ENCODE data around the gene QPRT. TPM values are rescaled to one million over a fixed set of nuclear protein-coding genes. Genes with fewer than 3 reads are reported as not detected.

Gene QPRT
- total RNA-seq, 1 experiment from 2014 or later, result 138 TPM

GRCh38 chr16:29650771-29651170 is 28.2 kb upstream of the QPRT start (continued):
- TF ChIP-seq, protein P1, sequence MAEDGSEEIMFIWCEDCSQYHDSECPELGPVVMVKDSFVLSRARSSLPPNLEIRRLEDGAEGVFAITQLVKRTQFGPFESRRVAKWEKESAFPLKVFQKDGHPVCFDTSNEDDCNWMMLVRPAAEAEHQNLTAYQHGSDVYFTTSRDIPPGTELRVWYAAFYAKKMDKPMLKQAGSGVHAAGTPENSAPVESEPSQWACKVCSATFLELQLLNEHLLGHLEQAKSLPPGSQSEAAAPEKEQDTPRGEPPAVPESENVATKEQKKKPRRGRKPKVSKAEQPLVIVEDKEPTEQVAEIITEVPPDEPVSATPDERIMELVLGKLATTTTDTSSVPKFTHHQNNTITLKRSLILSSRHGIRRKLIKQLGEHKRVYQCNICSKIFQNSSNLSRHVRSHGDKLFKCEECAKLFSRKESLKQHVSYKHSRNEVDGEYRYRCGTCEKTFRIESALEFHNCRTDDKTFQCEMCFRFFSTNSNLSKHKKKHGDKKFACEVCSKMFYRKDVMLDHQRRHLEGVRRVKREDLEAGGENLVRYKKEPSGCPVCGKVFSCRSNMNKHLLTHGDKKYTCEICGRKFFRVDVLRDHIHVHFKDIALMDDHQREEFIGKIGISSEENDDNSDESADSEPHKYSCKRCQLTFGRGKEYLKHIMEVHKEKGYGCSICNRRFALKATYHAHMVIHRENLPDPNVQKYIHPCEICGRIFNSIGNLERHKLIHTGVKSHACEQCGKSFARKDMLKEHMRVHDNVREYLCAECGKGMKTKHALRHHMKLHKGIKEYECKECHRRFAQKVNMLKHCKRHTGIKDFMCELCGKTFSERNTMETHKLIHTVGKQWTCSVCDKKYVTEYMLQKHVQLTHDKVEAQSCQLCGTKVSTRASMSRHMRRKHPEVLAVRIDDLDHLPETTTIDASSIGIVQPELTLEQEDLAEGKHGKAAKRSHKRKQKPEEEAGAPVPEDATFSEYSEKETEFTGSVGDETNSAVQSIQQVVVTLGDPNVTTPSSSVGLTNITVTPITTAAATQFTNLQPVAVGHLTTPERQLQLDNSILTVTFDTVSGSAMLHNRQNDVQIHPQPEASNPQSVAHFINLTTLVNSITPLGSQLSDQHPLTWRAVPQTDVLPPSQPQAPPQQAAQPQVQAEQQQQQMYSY (CRISPR knock-in tag; IDR thresholded peaks at IDR 0.05), result no peak
- TF ChIP-seq, protein P2, sequence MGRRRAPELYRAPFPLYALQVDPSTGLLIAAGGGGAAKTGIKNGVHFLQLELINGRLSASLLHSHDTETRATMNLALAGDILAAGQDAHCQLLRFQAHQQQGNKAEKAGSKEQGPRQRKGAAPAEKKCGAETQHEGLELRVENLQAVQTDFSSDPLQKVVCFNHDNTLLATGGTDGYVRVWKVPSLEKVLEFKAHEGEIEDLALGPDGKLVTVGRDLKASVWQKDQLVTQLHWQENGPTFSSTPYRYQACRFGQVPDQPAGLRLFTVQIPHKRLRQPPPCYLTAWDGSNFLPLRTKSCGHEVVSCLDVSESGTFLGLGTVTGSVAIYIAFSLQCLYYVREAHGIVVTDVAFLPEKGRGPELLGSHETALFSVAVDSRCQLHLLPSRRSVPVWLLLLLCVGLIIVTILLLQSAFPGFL (CRISPR knock-in tag; IDR thresholded peaks at IDR 0.05; ENCODE audit: borderline replicate concordance), result no peak
- no peak for TF ChIP-seq SOX15 (CRISPR knock-in tag; IDR thresholded peaks at IDR 0.05)
- TF ChIP-seq, protein P3, sequence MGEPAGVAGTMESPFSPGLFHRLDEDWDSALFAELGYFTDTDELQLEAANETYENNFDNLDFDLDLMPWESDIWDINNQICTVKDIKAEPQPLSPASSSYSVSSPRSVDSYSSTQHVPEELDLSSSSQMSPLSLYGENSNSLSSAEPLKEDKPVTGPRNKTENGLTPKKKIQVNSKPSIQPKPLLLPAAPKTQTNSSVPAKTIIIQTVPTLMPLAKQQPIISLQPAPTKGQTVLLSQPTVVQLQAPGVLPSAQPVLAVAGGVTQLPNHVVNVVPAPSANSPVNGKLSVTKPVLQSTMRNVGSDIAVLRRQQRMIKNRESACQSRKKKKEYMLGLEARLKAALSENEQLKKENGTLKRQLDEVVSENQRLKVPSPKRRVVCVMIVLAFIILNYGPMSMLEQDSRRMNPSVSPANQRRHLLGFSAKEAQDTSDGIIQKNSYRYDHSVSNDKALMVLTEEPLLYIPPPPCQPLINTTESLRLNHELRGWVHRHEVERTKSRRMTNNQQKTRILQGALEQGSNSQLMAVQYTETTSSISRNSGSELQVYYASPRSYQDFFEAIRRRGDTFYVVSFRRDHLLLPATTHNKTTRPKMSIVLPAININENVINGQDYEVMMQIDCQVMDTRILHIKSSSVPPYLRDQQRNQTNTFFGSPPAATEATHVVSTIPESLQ (CRISPR knock-in tag; IDR thresholded peaks at IDR 0.05), result no peak
- no peak for TF ChIP-seq ERG (CRISPR knock-in tag; IDR thresholded peaks at IDR 0.05)
- no peak for TF ChIP-seq ZNF423 (CRISPR knock-in tag; IDR thresholded peaks at IDR 0.05)
- no peak for TF ChIP-seq ZBTB43 (CRISPR knock-in tag; IDR thresholded peaks at IDR 0.05)

GRCh38 chr16:29651774-29652349 is 27.1 kb upstream of the QPRT start:
- ATAC-seq (no peak), DNase-seq (ENCODE audit: low spot score) (no peak)
- POLR2A ChIA-PET, result interaction anchor here (0.6 kb wide), 1 partner anchor 65 kb away, joined by 5 read pairs; no protein-coding TSS in a partner anchor
- Mint-ChIP-seq H3K4me3 (no peak overlapping the region), H3K4me1 (peaks cover 12% of the 10 kb centered on the region), H3K36me3 (no peaks in the 10 kb centered on the region), H3K27ac (no peak overlapping the region), H3K9me3 (no peaks in the 10 kb centered on the region), H3K27me3 (ENCODE audit: low read depth) (no peaks in the 10 kb centered on the region)
- TF ChIP-seq, protein P4, sequence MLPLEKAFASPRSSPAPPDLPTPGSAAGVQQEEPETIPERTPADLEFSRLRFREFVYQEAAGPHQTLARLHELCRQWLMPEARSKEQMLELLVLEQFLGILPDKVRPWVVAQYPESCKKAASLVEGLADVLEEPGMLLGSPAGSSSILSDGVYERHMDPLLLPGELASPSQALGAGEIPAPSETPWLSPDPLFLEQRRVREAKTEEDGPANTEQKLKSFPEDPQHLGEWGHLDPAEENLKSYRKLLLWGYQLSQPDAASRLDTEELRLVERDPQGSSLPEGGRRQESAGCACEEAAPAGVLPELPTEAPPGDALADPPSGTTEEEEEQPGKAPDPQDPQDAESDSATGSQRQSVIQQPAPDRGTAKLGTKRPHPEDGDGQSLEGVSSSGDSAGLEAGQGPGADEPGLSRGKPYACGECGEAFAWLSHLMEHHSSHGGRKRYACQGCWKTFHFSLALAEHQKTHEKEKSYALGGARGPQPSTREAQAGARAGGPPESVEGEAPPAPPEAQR (CRISPR knock-in tag; IDR thresholded peaks at IDR 0.05), result no peak
- TF ChIP-seq TCF7 (CRISPR knock-in tag; IDR thresholded peaks at IDR 0.05; ENCODE audit: low read depth), result no peak
- no peak for TF ChIP-seq ZNF281 (CRISPR knock-in tag; IDR thresholded peaks at IDR 0.05)
- TF ChIP-seq ZNF396 (CRISPR knock-in tag; IDR thresholded peaks at IDR 0.05; ENCODE audit: borderline replicate concordance), result no peak
- no peak for TF ChIP-seq E2F4 (CRISPR knock-in tag; IDR thresholded peaks at IDR 0.05; ENCODE audit: borderline replicate concordance, low read depth)
- no peak for TF ChIP-seq JAZF1 (CRISPR knock-in tag; IDR thresholded peaks at IDR 0.05)
- TF ChIP-seq JUN (CRISPR knock-in tag; IDR thresholded peaks at IDR 0.05), result no peak
- no peak for TF ChIP-seq CREB1 (CRISPR knock-in tag; IDR thresholded peaks at IDR 0.05)
- TF ChIP-seq IRF2 (CRISPR knock-in tag; IDR thresholded peaks at IDR 0.05; ENCODE audit: borderline replicate concordance, low read depth), result no peak
- no peak for TF ChIP-seq CTCF (IDR thresholded peaks at IDR 0.05)
- CTCF ChIA-PET, result no interaction called here
